Activated T-helper 1 cell treated with Interleukin-2 at 50 U/mL for 16 hours (primary cell): ENCODE data around the gene GYPB.
"Not testable (repeated sequence)": the region's sequence is repeated elsewhere in the genome, so short reads cannot be mapped to it uniquely, and the experiment has no call there.

ENCODE experiments used
- DNase-seq: peaks from one replicate; pipeline ENCODE4 v3.0.0-alpha.2; 2020; ENCODE audit warnings: low read depth

The GYPB gene

DNA sequence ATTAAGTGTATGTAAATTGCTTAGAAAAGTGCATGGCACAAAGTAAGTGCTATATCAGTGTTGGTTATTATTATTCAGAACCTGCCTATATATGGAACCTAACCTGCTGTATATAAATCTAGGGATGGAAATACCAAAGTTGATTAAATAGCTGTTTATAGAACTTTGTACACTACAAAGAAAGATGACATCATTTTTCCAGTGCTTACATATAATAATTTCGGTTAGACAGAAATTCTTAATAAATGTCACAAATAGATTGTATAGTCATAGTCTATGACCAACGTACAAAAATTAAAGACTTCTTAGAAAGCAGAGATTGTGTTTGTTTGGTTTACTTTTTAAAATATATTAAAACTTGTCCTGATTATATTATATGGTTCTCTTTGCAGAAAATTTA is 4.4 kb downstream of the GYPB start:
- DNase-seq, result no peak

DNA sequence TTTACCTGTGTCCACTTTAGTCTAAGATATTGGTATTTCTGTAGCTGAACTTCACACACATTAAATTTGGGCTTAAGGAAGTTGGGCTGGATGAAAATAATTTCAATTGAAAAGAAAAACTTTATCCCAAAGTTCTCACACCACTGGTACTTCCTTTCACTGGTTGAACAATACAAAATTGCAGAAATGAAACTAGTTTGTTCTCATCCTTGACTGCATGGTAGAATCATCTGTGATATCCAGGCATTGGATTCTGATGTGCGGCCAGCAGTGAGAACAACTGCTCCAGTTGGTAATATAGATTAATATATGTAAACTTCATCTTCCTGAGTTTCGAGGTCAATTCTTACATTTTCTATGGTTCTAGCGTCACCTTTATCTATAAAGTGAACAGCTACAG is 10.6 kb downstream of the GYPB start:
- DNase-seq, result not testable (repeated sequence)

DNA sequence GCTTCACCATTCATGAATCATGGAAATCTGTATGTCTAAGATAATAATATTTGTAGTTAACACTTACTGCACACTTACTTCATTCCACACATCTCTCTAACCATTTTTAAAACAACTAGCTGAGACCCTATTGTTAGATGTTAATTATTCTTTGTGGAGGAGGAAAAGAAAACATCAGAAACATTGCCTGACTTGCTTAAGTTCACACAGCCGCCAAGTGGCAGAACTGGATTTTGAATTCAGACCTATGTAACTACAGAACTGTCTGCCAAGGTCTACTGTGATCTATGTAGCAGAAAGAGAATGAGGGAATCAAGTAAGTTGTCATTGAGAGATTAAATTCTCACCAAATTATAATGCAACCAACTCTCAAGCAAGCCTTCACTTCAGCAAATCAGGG is 11.2 kb downstream of the GYPB start:
- DNase-seq, result not testable (repeated sequence)

DNA sequence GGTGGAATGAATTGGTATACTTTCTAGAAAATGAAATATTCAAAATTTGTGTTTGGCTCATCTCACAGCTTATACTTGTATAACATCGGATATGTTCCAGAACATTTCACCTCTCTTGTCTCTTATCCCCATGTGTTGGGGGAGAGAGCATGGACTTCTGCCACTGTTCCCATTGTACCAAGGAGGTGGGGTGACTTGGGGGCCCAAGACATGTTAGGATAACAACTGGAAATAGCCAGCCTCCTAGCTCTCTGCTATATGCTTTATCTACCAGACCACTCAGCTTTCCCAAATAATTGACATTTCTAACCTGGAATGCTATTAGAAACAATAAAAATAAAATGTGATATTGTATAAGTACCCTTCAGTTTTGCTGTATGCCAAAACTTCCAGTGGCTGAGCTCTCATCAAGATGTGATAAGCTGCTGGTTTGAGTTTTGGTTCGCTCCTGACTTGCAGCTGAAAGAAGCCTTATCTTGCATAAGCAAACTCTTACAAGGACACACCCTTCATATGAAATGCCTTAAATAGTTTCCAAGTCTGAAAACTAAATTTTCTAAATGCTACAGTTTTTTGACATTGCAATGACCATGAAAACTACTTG is 12.9 kb downstream of the GYPB start:
- DNase-seq, result not testable (repeated sequence)

DNA sequence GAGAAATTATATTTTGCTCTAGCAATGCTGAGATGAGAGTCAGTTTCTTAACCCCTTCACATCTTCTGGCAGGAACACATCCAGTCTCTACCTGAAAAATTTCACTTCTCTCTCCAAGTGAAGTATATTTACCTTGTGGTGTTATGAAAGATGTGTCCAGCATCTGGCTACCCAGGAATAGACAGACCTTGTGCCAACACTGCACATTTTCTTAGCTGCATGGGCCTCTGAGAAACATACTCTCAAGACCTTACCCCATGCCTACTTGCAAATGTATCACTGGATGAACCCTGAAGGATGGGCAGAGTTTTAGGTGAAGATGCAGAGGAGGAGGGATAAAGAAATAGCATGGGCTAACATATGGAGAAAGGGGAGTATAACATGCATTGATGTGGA is 13.6 kb downstream of the GYPB start:
- DNase-seq, result not testable (repeated sequence)

DNA sequence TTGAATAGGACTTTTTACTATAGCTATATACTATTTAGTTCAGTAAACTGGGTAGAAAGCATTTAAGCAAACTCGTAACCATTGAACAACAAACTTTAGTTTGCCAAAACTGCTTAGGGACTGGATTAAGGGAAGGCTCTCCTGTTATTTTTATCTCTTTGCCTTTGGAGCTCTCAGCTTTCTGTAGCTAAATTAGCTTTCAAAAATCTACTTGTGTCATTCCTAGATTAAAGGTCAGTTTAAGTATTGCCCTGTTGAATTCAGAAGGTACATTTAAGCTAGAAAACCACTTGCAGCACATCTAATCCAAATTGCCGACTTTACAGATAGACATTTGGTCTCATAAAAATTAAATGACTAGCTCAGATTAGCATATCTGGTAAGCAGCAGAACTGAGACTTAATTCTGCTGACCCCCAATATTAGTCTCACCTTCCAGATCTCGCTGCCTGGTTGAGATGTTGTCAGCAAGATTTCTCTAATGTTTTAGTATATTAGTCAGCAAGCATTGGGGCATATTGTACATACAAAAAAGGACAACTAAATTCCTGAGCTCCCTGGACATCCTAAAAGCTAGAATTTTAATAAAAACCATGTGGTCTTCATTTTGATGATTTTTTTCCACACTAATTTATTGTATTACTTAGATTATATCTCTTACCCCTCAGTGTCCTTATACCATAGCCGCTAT is 14.2 kb downstream of the GYPB start:
- not testable (repeated sequence) for DNase-seq

DNA sequence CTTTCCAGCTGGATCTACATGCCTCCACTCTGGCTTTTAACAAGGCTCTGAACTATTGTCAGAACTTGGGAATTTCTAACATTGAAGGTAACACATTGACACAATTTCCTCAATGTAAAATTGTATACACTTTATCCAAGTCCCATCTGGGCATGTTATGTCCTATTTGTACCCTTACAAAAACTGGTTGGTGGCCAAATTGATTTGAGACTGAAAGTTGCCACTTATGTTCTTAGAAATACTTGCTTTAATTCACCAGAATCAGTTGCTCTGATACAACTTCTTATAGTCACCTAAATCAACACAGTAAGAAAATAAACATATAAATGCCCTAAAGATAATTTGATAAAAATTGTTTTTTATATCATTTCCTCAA is 15.3 kb downstream of the GYPB start:
- DNase-seq, result not testable (repeated sequence)

DNA sequence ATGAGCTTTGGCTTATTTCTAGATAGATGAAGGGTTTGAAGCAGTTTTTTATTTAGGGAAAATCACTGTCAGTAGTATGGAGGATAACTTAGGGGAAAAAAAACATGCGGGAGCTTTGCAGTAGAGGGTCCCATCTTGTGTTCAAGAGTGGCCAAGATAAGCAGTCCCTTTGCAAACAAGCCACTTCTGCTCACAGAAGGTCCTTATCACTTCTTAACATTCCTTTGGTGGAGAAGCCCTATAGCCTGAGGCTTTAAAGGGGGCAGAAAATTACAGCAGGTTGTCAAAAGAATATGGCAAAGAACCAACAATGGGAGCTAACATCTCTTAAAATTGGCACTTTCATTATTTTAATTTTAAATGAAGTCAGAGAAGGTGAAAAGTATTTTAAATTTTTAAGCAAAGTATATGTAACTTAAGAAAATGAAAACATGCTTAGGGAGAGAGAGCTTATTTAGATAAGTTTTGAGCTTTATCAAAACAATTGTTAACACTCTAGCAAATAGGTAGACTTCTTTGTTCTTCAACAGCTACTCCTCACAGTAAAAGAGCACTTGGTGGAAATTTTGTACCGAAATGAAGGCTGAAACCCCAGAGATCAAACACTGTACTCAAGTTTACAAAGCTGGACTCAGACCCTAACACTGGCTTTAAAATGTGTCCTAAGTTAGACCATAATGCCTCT is 15.8 kb downstream of the GYPB start:
- not testable (repeated sequence) for DNase-seq

DNA sequence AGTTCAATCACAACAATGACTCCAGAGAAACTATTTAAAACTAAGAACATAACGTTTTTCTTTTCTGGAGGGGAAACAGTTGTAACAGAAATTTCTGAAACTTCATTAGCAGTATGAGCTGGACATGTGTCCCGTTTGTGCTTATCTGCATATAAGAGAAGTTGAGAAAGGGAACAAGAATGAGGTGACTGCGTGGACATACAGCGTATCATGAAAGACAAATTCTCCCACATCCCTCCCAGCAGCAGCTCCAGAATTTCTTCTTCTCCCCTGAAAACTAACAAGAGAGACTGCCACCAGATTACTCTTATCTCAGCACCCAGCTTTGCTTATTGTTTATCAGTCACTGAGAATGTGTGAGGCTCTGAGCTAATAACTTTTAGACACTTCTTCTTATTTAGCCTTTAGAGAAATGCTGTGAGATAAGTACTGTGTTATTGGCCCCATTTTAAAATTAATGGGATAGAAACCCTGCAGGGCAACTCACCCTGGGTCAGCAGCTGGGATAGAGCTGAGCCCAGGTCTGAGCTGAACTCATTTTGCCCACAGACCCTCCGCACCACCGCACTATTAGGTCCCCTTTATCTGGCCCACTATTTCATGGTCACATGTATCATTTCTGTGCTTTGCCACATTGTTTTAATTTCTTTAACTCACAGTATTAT is 18.7 kb downstream of the GYPB start:
- DNase-seq, result not testable (repeated sequence)

DNA sequence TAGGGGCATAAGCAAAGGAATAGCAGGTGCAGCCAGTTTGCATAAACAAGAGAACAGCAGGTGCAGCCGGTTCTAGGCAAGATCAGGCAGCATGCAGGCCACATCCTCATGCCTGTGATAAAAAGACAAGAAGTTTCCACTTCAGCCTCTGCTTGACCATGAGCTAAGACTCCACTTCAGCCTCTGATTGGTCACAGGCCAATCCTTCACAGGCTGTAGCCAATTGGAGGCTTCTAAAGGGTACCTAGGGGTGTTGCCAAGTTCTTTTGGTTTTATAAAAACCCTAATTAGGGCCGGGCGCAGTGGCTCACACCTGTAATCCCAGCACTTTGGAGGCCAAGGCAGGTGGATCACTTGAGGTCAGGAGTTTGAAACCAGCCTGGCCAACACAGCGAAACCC is 23.0 kb downstream of the GYPB start:
- not testable (repeated sequence) for DNase-seq

DNA sequence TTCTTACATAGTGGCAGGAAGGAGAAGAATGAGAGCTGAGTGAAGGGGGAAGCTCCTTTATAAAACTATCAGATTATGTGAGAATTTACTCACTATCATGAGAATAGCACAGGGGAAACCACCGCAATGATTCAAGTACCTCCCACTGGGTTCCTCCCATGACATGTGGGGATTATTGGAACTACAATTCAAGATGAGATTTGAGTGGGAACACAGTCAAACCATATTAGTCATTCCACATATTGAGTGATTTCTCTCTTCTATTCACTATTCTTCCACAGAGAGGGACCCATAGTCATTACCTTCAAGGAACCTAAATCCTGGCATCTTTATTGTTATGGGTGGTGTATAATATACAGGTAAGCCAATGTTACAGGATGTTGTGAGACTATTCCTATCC is 27.4 kb downstream of the GYPB start:
- DNase-seq, result not testable (repeated sequence)

DNA sequence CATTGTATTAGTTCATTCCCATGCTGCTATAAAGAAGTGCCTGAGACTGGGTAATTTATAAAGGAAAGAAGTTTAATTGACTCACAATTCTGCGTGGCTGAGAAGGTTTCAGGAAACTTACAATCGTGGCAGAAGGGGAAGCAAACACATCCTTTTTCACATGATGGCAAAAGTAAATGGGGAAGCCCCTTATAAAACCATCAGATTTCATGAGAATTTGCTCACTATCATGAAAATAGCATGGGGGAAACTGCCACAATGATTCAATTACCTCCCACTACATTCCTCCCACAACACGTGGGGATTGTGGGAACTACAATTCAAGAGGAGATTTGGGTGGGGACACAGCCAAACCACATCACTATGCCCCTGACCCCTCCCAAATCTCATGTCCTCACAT is 28.5 kb downstream of the GYPB start:
- not testable (repeated sequence) for DNase-seq

DNA sequence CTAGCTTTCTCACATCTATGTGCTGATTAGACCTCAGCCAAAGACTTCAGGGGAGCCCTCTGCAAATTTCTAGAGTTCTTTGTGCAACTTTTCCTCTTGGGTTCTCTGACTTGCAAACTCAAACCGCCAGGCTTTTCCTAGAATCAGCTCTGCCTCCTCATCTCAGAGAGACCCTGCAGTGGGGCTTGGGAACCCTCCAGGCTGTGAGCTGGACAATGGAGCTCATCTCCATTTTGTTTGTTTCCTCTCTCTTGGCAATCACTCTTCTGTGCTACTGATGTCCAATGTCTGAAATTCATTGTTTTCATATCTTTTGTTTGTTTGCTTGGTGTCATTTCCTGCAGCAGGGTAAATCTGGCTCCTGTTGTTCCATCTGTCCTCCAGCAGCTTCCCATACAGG is 33.0 kb downstream of the GYPB start:
- DNase-seq, result no peak

DNA sequence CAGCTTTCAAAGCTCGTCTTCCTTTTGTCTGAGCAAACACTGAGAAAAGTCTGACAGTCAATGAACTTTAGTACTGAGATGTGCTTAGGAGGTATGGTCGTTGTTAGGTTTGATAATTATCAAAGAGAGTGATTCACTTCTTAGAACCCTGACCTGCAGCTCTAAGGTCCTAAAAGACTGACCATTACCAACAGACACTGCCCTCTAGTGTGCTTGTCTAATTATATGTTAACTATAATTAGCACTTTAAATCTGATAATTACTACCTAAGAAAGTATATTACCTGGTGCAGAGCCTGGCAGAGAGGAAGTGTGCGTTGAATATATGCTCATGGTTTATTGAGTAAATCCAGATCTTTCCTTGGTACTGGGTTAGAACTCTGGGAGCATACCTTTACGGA is 38.4 kb downstream of the GYPB start:
- not testable (repeated sequence) for DNase-seq

DNA sequence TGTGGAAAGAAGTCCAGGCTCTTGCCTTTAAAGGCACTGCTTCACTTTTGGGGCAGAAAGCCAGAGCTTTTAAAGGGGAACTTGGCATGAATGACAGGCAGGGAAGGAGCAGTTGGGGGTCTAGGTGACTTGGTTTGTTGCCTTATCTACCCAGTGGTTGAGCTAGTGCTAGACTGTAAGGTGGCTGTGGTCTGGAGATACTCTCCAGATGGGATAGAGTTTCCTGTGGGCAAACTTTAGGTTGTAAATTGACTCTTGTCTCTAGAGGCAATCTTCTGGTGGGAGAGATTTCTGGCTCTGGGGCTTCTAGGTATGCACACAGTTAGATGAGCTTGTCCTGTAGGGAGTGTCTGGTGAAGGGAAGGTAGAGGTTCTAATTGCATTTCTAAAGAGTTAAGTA is 43.7 kb downstream of the GYPB start:
- not testable (repeated sequence) for DNase-seq

DNA sequence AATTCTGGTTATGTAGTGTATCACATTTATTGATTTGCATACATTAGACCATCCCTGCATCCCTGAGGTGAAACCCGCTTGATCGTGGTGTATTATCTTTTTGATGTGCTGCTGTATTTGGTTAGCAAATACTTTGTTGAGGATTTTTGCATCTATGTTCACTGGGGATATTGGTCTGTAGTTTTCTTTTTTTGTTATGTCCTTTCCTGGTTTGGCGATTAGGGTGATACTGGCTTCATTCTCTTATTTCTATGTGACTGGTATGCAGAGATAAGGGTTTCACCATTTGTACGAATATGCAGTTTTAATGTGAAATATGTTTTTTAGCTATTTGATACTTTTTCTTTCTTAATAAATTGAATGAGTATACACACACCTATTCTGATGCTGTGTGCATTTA is 45.2 kb downstream of the GYPB start:
- not testable (repeated sequence) for DNase-seq

DNA sequence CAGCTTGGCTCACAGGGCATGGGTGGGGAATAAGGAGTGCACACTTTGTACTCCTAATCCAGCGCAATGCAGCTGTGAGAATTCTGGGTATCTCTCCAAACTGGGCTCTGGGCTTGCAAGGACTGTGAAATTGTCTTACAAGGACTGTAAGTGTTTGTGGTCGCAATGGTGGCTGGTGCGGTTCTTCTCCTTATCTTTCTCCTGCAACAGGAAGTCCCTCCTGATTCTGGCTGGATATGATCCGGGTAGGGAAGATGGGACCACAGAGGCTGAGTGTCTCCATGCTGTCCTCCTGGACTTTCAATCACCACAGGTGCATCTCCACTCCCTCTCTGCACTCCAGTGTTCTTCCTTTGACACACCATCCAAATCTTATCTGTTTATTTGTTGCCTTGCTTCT is 58.1 kb downstream of the GYPB start:
- no peak for DNase-seq

DNA sequence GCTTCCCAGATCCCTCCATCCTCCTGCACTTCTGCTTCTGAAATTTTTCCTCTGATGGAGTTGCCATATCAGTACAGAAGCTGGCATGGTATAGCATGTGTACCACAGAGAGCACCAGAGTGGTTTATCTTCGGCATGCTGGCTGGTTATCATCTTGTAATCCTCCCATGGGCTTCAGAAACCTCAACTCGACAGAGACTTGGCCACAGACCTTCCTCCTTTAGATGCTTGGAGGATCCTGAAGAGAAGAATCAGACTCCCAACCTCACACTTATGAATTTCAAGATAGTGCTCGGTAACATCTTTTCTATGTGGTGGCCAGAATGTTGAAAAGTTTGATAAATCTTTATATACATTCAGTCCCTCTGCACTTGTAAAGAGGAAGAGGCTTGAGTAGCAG is 63.9 kb downstream of the GYPB start:
- DNase-seq, result not testable (repeated sequence)

DNA sequence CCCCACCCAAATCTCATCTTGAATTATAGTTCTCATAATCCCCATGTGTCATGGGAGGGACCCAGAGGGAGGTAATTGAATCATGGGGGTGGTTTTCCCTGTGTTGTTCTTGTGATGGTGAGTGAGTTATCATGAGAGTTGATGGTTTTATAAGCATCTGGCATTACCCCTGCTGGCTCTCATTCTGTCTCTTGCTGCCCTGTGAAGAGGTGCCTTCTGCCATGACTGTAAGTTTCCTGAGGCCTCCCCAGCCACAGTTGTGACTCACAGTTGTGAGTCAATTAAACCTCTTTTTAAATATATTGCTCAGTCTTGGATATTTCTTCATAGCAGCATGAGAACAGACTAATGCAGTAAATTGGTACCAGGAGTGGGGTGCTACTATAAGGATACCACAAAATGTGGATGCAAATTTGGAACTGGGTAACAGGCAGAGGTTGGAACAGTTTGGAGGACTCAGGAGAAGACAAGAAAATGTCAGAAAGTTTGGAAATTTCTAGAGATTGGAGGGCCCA is 67.7 kb downstream of the GYPB start:
- DNase-seq, result not testable (repeated sequence)

DNA sequence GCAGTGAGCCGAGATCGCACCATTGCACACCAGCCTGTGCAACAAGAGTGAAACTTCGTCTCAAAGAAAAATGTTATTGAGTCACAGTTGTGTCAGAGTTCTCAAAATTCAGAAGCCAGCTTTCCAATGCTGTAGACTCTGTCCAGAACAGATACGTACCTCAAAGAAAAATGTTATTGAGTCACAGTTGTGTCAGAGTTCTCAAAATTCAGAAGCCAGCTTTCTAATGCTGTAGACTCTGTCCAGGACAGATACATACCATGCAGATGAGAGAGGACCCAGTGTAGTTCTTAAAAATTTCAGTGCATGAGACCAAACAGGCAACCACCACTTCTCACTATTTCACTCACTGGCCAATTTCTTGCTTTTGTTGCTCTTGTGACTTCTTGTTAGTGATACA is 68.2 kb downstream of the GYPB start:
- not testable (repeated sequence) for DNase-seq

DNA sequence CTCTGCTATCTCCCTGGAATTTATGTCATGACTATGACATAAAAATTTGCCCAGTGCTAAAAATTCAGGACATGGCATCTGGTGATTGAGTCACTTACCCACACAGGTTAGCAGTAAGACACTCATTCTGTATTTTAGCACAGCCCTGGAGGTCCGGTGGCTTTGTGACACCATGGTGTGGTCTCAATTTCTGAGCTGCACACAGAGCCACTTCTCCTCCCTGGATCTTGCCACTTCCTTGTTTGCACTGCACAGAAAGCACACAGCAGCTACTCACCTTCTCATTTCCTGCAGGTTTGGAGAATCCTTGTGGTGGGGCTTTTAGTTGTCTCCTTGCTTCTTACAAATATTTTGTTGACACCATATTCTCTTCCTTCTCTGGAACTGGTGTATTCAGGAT is 69.0 kb downstream of the GYPB start:
- DNase-seq, result not testable (repeated sequence)

DNA sequence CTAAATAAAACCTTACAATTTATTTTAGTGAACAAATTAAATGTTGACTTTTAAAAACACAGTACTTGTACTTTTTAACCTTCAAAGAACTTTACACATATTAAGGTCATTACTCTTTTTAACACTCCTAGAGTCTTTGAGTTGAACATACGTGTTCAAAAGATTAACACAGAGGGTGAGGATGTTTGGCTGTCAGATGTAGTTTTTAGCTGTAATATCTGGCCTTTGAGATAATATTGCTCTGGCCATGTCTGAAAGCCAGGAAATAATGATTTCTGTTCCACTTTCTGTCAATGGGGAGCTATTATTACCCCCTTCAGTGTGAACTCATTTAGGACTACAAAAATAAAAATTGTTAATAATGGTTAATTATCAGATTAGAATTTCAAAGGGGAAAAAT is 71.7 kb downstream of the GYPB start:
- not testable (repeated sequence) for DNase-seq
